M059J (cell line): Measurements from ENCODE around the gene ACCSL. TPM values are rescaled to one million over a fixed set of nuclear protein-coding genes. Genes with fewer than 3 reads are reported as not detected.

Source experiments
- DNase-seq: peaks from one replicate; pipeline ENCODE4 v3.0.0-alpha.2; 2012; ENCODE audit warnings: low read depth
- total RNA-seq: library from RNA; depleted of rRNA; stranded (reverse); fragments of >200 nt; shearing (Covaris generic); gene quantifications from 2 replicates; pipeline ENCODE4 v1.2.3, GENCODE V29; 2014; rRNA removed

Gene ACCSL
- total RNA-seq, 1 experiment from 2014 or later = not detected

DNA sequence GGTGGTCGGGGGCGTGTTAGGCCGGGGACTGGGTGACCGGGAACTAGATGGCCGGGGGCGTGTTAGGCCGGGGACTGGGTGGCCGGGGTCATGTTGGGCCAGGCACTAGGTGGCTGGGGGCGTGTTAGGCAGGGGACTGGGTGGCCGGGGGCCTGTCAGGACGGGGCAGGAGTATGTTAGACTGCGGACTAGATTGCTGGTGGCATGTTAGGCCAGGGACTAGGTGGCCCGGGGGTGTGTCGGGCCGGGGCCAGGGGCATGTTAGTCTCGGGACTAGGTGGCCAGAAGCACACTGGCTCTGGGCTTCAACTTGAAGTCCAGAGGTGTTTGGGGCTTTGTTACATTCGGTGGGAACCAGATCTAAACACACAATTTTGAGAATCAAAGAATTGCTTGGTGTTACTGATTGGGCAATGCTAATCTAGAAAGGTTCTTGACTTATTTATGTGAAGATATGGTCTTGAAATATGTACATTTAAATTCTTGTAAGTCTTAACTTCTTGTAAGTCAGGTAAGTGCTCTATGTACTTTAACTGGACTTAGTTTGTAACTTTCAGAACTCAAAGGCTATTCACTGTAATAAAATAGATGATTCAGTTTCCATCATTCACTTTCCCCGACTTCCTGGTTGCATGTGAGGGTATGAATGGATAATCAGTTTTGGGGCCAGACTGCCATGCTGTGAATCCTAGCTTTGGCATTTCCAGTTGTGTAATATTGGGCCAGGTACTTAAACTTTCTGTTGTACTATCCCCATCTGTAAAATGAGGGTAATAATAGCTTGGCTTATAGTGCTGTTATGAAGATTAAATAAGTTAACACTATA lies 48.8 kb downstream of the ACCSL start:
- DNase-seq = peak; percentile 72

DNA sequence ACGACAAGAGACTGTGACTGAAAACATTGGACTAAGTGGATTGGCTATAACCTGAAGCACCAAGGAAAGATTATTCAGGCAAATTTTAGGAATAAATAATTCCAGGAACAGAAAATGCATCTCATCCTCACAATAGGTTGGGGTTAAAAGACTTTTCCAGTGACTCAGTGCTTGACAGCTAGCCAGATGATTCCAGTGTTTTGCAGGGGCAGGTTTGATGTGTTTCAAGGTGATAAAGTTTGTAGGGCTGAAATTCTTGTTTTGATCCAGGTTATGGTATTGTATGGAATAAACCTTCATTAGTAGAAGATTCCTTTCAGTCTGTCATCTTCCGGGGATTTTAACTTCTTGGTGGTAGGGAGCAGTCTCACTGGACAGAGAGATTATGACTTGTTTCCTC lies 50.0 kb downstream of the ACCSL start:
- peak; percentile 49 for DNase-seq

DNA sequence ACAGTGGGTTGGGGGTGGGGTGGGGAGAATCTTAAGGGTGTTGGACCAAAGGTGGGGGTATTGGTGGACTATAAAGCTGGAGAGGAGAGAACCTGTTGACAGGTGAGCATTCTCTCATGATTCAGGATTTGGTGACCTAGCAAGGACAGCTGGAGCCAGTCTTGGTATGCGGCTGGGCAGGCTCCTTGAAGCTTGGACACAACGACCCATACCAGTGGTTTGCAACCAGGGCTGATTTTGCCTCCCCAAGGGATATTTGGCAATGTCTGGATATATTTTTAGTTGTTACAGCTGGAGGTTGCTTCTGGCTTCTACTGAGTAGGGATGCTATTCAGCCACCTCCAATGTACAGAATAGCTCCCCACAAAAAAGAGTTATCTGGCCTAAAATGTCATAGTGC lies 53.3 kb downstream of the ACCSL start:
- DNase-seq = no peak

DNA sequence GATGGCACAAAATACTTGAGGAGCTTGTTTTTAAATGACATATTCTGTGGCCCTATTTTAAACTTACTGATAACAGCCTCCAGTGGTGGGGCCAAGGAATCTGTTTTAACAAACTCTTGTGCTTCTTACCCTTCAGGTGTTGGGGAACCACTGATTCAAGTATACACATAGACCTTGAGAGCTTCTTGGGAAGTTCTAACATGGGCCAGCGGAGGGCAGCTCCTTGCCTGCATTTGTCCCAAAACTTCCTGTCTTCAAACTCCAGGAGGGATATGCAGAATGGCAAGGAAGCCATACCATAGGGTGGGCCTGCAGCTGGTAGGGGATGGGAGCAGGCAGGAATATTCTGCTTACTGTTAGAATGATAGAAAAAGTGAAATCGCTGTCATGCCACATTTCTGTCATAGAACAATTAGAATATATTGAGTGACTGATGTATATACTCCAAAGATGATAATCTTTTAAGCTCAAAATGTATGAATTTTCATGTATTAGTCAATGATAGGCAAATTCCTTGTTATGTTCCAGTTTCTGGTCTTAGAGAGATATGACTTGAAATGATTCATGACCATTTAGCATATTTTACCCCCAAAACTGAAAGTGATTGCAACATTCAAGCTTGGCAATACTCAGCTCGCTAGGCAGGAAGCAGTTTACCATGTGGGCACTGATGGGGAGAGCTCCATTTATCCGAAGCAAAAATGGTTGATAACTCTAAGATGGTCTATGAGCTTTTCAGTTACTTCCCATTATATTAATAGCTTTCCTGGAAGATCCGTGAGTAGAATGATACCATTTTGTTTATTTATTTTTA lies 56.9 kb downstream of the ACCSL start:
- DNase-seq = peak; percentile 10

DNA sequence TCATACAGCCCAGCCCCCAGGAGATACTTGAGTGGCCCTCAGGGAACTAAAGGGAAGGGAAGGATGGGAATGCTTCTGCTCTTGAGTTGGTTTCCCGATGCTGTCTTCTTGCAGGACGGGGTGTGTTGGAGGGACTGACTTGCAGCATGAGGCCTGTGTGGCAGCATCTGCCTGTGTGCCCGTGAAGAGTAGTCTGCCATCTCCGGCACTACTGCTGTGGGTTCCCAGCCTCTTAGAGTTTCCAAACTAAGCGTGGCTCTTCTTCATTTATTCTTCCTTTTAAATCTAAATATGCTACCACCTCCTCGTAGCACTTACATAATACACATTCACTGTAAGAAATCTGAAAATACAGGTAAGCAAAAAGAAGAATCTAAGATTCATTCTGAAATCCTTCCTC lies 60.5 kb downstream of the ACCSL start:
- no peak for DNase-seq

Other genes starting within 250 kb of the ACCSL start
- gene ALKBH3, start 167.2 kb upstream of the ACCSL start, total RNA-seq = 39.7 and 67.3 TPM in 2 replicates
- gene C11orf96, start 105.3 kb upstream of the ACCSL start, total RNA-seq = 1.6 and 5.3 TPM in 2 replicates
- 0.39 and 2.3 TPM in 2 replicates for gene ACCS, start 18.3 kb downstream of the ACCSL start, total RNA-seq
- 172 and 259 TPM in 2 replicates for gene EXT2, start 47.7 kb downstream of the ACCSL start, total RNA-seq